ENCODE measurements around the gene USP49. TPM values are rescaled to one million over a fixed set of nuclear protein-coding genes. Genes with fewer than 3 reads are reported as not detected.
A peak's percentile ranks its signal among the peaks of the same experiment; 100 is the strongest.

The USP49 gene
- total and polyA plus RNA-seq, 7 experiments from 2014 or later = 0.44 to 6.0 (median 2.4) TPM

- H3K9me3 Mint-ChIP-seq = peaks cover 0 to 2% (median 0%) of the 10 kb centered on the region in 11 donors
- Histone ChIP-seq H3K27me3 (ENCODE audit: control insufficient read depth in 2 of 2, insufficient read depth in 2 of 2, low read length in 2 of 2) (no peaks in the 10 kb centered on the region), H3K4me3 (ENCODE audit: low read length) (no peak overlapping the region), H3K27ac (ENCODE audit: low read depth, low read length) (no peak overlapping the region), H3K9me3 (ENCODE audit: control insufficient read depth in 2 of 3, low read length in 3 of 3) (no peaks in the 10 kb centered on the region), H3K36me3 (ENCODE audit: control insufficient read depth in 2 of 3, insufficient read depth in 3 of 3, low read length in 3 of 3) (peaks cover 0 to 10% (median 0%) of the 10 kb centered on the region in 3 experiments), H3K4me1 (ENCODE audit: control insufficient read depth in 2 of 2, insufficient read depth in 2 of 2, low read length in 2 of 2) (peaks cover 13 to 15% of the 10 kb centered on the region in 2 donors)
- intact Hi-C loops (cut with micrococcal nuclease) = loop anchor here (2.0 to 10.0 kb wide), 3 partner anchors 323 to 1113 kb away; a partner anchor contains a TSS
- ChIA-PET POLR2A (interaction anchor here (0.6 to 1.0 kb wide), 3 partner anchors 264 to 782 kb away, joined by 3 to 4 read pairs (median 3); partner anchors contain the start of gene UBR2), CTCF (interaction anchor here (0.7 to 1.8 kb wide), 5 partner anchors 9 to 386 kb away, joined by 3 to 5 read pairs (median 4); partner anchors contain the start of gene BYSL)
- H3K4me3 Mint-ChIP-seq = peak overlapping the region; percentile 44 to 94 (median 73)
- peaks cover 0 to 2% (median 0%) of the 10 kb centered on the region in 5 donors for H3K36me3 Mint-ChIP-seq
- ATAC-seq = no peak
- no peak for DNase-seq
- peaks cover 0 to 24% (median 0%) of the 10 kb centered on the region in 5 donors for H3K27me3 Mint-ChIP-seq
- H3K27ac Mint-ChIP-seq = peak overlapping the region in 4 of 9 donors; percentile 2 to 39 (median 3)
- H3K4me1 Mint-ChIP-seq = peaks cover 10 to 28% (median 24%) of the 10 kb centered on the region in 7 donors
Observed at GRCh38 chr6:41781366-41781730, 113.8 kb downstream of the USP49 start.

GRCh38 chr6:41780551-41781365 is 114.4 kb downstream of the USP49 start, which contains the start of gene PRICKLE4:
PRICKLE4 (plus strand) TSS chr6:41780782; CDS start chr6:41783474, 2,692 bp downstream.
- peaks cover 0 to 10% (median 0%) of the 10 kb centered on the region in 3 experiments for H3K36me3 ChIP-seq (ENCODE audit: control insufficient read depth in 2 of 3, insufficient read depth in 3 of 3, low read length in 3 of 3)
- ATAC-seq = no peak
- Mint-ChIP-seq H3K4me1 (peaks cover 10 to 27% (median 23%) of the 10 kb centered on the region in 7 donors), H3K36me3 (peaks cover 0 to 2% (median 0%) of the 10 kb centered on the region in 5 donors), H3K27ac (peak within 1 kb of the TSS in 7 of 9 donors; percentile 10 to 74 (median 39)), H3K4me3 (peak within 1 kb of the TSS; percentile 81 to 95 (median 88)), H3K27me3 (peaks cover 0 to 24% (median 0%) of the 10 kb centered on the region in 5 donors), H3K9me3 (peaks cover 0 to 2% (median 0%) of the 10 kb centered on the region in 11 donors)
- H3K4me1 ChIP-seq (ENCODE audit: control insufficient read depth in 2 of 2, insufficient read depth in 2 of 2, low read length in 2 of 2) = peaks cover 8 to 9% of the 10 kb centered on the region in 2 donors
- H3K9me3 ChIP-seq (ENCODE audit: control insufficient read depth in 2 of 3, low read length in 3 of 3) = no peaks in the 10 kb centered on the region
- no peak for DNase-seq
- intact Hi-C loops (cut with micrococcal nuclease) = loop anchor here (1.0 to 10.0 kb wide), 13 partner anchors 45 to 1114 kb away; partner anchors contain the start of genes MRPS10 (in 2 of the 2), TFEB (in 2 of the 2), CCND3 (in 1 of the 2) and TAF8 (in 1 of the 2)
- ChIA-PET POLR2A (interaction anchor here (0.5 to 1.0 kb wide), 2 partner anchors 264 to 411 kb away, joined by 3 read pairs; no protein-coding TSS in a partner anchor), CTCF (interaction anchor here (1.1 to 1.8 kb wide), 3 partner anchors 9 to 387 kb away, joined by 3 to 4 read pairs (median 4); no protein-coding TSS in a partner anchor)
- H3K27me3 ChIP-seq (ENCODE audit: control insufficient read depth in 2 of 2, insufficient read depth in 2 of 2, low read length in 2 of 2) = no peaks in the 10 kb centered on the region
- H3K27ac ChIP-seq (ENCODE audit: low read depth, low read length) = peak within 1 kb of the TSS; percentile 65
- peak within 1 kb of the TSS; percentile 59 for H3K4me3 ChIP-seq (ENCODE audit: low read length)

GRCh38 chr6:41779788-41780550 is 115.2 kb downstream of the USP49 start, which contains the start of gene FRS3:
FRS3 (minus strand) TSS chr6:41779900; CDS start chr6:41776987, 2,913 bp downstream.
- Mint-ChIP-seq H3K4me3 (peak within 1 kb of the TSS; percentile 87 to 95 (median 90)), H3K4me1 (peaks cover 10 to 26% (median 22%) of the 10 kb centered on the region in 7 donors), H3K36me3 (peaks cover 0 to 8% (median 2%) of the 10 kb centered on the region in 5 donors), H3K27me3 (peaks cover 0 to 24% (median 0%) of the 10 kb centered on the region in 5 donors), H3K9me3 (peaks cover 0 to 2% (median 0%) of the 10 kb centered on the region in 11 donors), H3K27ac (peak within 1 kb of the TSS; percentile 47 to 86 (median 72))
- peak within 1 kb of the TSS; percentile 65 for H3K27ac ChIP-seq (ENCODE audit: low read depth, low read length)
- intact Hi-C loops (cut with micrococcal nuclease) = loop anchor here (1.0 to 10.0 kb wide), 14 partner anchors 7 to 1115 kb away; partner anchors contain the start of genes MRPS10 (in 2 of the 2), TFEB (in 2 of the 2), TOMM6 (in 2 of the 2) and CCND3 (in 1 of the 2)
- CTCF ChIA-PET = no interaction called here
- H3K9me3 ChIP-seq (ENCODE audit: control insufficient read depth in 2 of 3, low read length in 3 of 3) = no peaks in the 10 kb centered on the region
- ATAC-seq (peak; percentile 99), DNase-seq (peak; percentile 96 to 100 (median 97))
- POLR2A ChIA-PET = no interaction called here
- peaks cover 0 to 18% (median 0%) of the 10 kb centered on the region in 3 experiments for H3K36me3 ChIP-seq (ENCODE audit: control insufficient read depth in 2 of 3, insufficient read depth in 3 of 3, low read length in 3 of 3)
- H3K4me3 ChIP-seq (ENCODE audit: low read length) = peak within 1 kb of the TSS; percentile 59
- peaks cover 7 to 9% of the 10 kb centered on the region in 2 donors for H3K4me1 ChIP-seq (ENCODE audit: control insufficient read depth in 2 of 2, insufficient read depth in 2 of 2, low read length in 2 of 2)
- H3K27me3 ChIP-seq (ENCODE audit: control insufficient read depth in 2 of 2, insufficient read depth in 2 of 2, low read length in 2 of 2) = no peaks in the 10 kb centered on the region

DNA sequence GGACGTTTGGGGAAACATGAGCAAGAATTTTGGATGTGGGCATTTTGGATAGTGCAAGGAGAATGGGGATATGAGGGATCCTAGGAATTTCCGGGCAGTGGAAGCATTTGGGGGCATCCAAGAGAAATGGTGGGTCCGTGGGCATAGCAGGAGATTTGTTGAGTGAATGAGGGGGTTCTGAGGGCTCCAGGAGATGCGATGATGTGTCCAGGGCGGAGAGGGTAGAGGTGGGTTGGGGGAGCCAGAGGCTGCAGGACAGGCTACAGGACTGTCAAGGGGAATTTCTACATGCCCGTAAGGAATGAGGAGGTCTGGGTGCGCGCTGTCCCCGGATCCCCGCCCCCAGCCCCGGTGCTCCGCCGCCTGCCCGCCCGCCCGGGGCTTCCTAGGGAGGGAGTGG is 115.8 kb downstream of the USP49 start:
- Histone ChIP-seq H3K4me1 (ENCODE audit: control insufficient read depth in 2 of 2, insufficient read depth in 2 of 2, low read length in 2 of 2) (peaks cover 7 to 9% of the 10 kb centered on the region in 2 donors), H3K9me3 (ENCODE audit: control insufficient read depth in 2 of 3, low read length in 3 of 3) (no peaks in the 10 kb centered on the region), H3K36me3 (ENCODE audit: control insufficient read depth in 2 of 3, insufficient read depth in 3 of 3, low read length in 3 of 3) (peaks cover 0 to 25% (median 0%) of the 10 kb centered on the region in 3 experiments), H3K4me3 (ENCODE audit: low read length) (peak overlapping the region; percentile 24), H3K27me3 (ENCODE audit: control insufficient read depth in 2 of 2, insufficient read depth in 2 of 2, low read length in 2 of 2) (no peaks in the 10 kb centered on the region), H3K27ac (ENCODE audit: low read depth, low read length) (peak overlapping the region; percentile 65)
- POLR2A ChIA-PET = no interaction called here
- Mint-ChIP-seq H3K27me3 (peaks cover 0 to 23% (median 0%) of the 10 kb centered on the region in 5 donors), H3K9me3 (peaks cover 0 to 2% (median 0%) of the 10 kb centered on the region in 11 donors), H3K4me1 (peaks cover 10 to 26% (median 22%) of the 10 kb centered on the region in 7 donors), H3K27ac (peak overlapping the region; percentile 26 to 86 (median 71)), H3K4me3 (peak overlapping the region; percentile 83 to 94 (median 90)), H3K36me3 (peaks cover 0 to 15% (median 7%) of the 10 kb centered on the region in 5 donors)
- intact Hi-C loops (cut with micrococcal nuclease) = loop anchor here (1.0 kb wide), 1 partner anchor 8 kb away; the partner anchor contains the start of gene TOMM6 (in 2 of the 2)
- CTCF ChIA-PET = no interaction called here
- ATAC-seq (no peak), DNase-seq (no peak)

- peak overlapping the region; percentile 65 for H3K27ac ChIP-seq (ENCODE audit: low read depth, low read length)
Observed at GRCh38 chr6:41778895-41779294, 116.3 kb downstream of the USP49 start.

More at GRCh38 chr6:41778895-41779294, 116.3 kb downstream of the USP49 start:
- POLR2A ChIA-PET = interaction anchor here (0.7 to 1.4 kb wide), 3 partner anchors 9 to 664 kb away, joined by 3 to 7 read pairs (median 6); partner anchors contain the start of gene TOMM6
- Histone ChIP-seq H3K4me1 (ENCODE audit: control insufficient read depth in 2 of 2, insufficient read depth in 2 of 2, low read length in 2 of 2) (peaks cover 7 to 9% of the 10 kb centered on the region in 2 donors), H3K9me3 (ENCODE audit: control insufficient read depth in 2 of 3, low read length in 3 of 3) (no peaks in the 10 kb centered on the region), H3K27me3 (ENCODE audit: control insufficient read depth in 2 of 2, insufficient read depth in 2 of 2, low read length in 2 of 2) (no peaks in the 10 kb centered on the region), H3K36me3 (ENCODE audit: control insufficient read depth in 2 of 3, insufficient read depth in 3 of 3, low read length in 3 of 3) (peaks cover 0 to 28% (median 0%) of the 10 kb centered on the region in 3 experiments), H3K4me3 (ENCODE audit: low read length) (peak overlapping the region; percentile 24)
- H3K4me3 Mint-ChIP-seq = peak overlapping the region; percentile 83 to 94 (median 90)
- intact Hi-C loops (cut with micrococcal nuclease) = loop anchor here (1.0 kb wide), 1 partner anchor 8 kb away; the partner anchor contains the start of gene TOMM6 (in 2 of the 2)
- CTCF ChIA-PET = no interaction called here
- ATAC-seq (no peak), DNase-seq (no peak)
- peaks cover 0 to 18% (median 10%) of the 10 kb centered on the region in 5 donors for H3K36me3 Mint-ChIP-seq
- peaks cover 10 to 26% (median 20%) of the 10 kb centered on the region in 7 donors for H3K4me1 Mint-ChIP-seq
- H3K9me3 Mint-ChIP-seq = peaks cover 0 to 2% (median 0%) of the 10 kb centered on the region in 11 donors
- H3K27me3 Mint-ChIP-seq = peaks cover 0 to 21% (median 0%) of the 10 kb centered on the region in 5 donors
- peak overlapping the region; percentile 26 to 86 (median 71) for H3K27ac Mint-ChIP-seq

Data from naive thymus-derived CD4-positive, alpha-beta T cell (primary cell).